OCI-LY1 (cell line): ENCODE data around the gene SYNDIG1.

Experiments
- H2AFZ ChIP-seq: fragments of 200-600 bp; sonication (generic), shearing (Covaris generic); 2 replicates; pipeline ENCODE4 v1.6.0; 2014; ENCODE audit warnings: antibody characterized with exemption, mild to moderate bottlenecking, low read length
- H3F3A ChIP-seq: fragments of 200-600 bp; sonication (generic), shearing (Covaris generic); 2 replicates; pipeline ENCODE4 v1.6.0; 2014; ENCODE audit warnings: mild to moderate bottlenecking, antibody characterized with exemption, low read length, moderate library complexity; ENCODE audit not compliant: insufficient read depth
- H3K27ac ChIP-seq: fragments of 200-600 bp; sonication (generic); 2 replicates; pipeline ENCODE4 v1.5.1; 2014; ENCODE audit warnings: low read length, mixed run types, mild to moderate bottlenecking, low read depth; ENCODE audit not compliant: poor library complexity, severe bottlenecking
- H3K27me3 ChIP-seq: fragments of 200-600 bp; sonication (generic); 2 replicates; pipeline ENCODE4 v1.6.0; 2014; ENCODE audit warnings: antibody characterized with exemption, mild to moderate bottlenecking, low read length, moderate library complexity; ENCODE audit not compliant: insufficient read depth
- H3K36me3 ChIP-seq: fragments of 200-600 bp; sonication (generic); 2 replicates; pipeline ENCODE4 v1.6.1; 2014; ENCODE audit warnings: mild to moderate bottlenecking, antibody characterized with exemption, low read length, moderate library complexity, mixed read lengths; ENCODE audit not compliant: insufficient read depth
- H3K4me1 ChIP-seq: fragments of 200-600 bp; sonication (generic); 2 replicates; pipeline ENCODE4 v1.5.1; 2014; ENCODE audit warnings: mild to moderate bottlenecking, low read length, moderate library complexity; ENCODE audit not compliant: insufficient read depth, severe bottlenecking
- H3K4me2 ChIP-seq: fragments of 200-600 bp; sonication (generic), shearing (Covaris generic); 2 replicates; pipeline ENCODE4 v1.6.1; 2014; ENCODE audit warnings: low read length
- H3K4me3 ChIP-seq: fragments of 200-600 bp; sonication (generic); 2 replicates; pipeline ENCODE4 v1.5.1; 2014; ENCODE audit warnings: low read length, low read depth, mild to moderate bottlenecking, mixed read lengths; ENCODE audit not compliant: poor library complexity, severe bottlenecking
- H3K79me2 ChIP-seq: fragments of 200-600 bp; shearing (Covaris generic); 2 replicates; pipeline ENCODE4 v1.6.1; 2016; ENCODE audit warnings: mixed run types, low read length, mixed read lengths; ENCODE audit not compliant: insufficient read depth
- H3K9ac ChIP-seq: fragments of 200-600 bp; sonication (generic), shearing (Covaris generic); 2 replicates; pipeline ENCODE4 v1.6.1; 2014; ENCODE audit warnings: mild to moderate bottlenecking, low read length, mixed read lengths
- H3K9me2 ChIP-seq: fragments of 200-600 bp; sonication (generic), shearing (Covaris generic); 2 replicates; pipeline ENCODE4 v1.6.1; 2014; ENCODE audit warnings: low read depth, mild to moderate bottlenecking, low read length, mixed read lengths
- H3K9me3 ChIP-seq: fragments of 200-600 bp; shearing (Covaris generic); 2 replicates; pipeline ENCODE4 v1.6.1; 2014; ENCODE audit warnings: low read length, mixed read lengths
- H4K20me1 ChIP-seq: fragments of 200-600 bp; sonication (generic), shearing (Covaris generic); 2 replicates; pipeline ENCODE4 v1.6.0; 2016; ENCODE audit warnings: mild to moderate bottlenecking, low read length; ENCODE audit not compliant: insufficient read depth
- EZH2 ChIP-seq: fragments of 200-600 bp; sonication (generic), shearing (Covaris generic); IDR thresholded peaks from 2 replicates; pipeline ENCODE4 v1.8.0; 2017; ENCODE audit warnings: borderline replicate concordance, mixed run types, mild to moderate bottlenecking, antibody characterized with exemption, low read length, moderate library complexity, mixed read lengths
- TF ChIP-seq, protein P1 (sequence below): fragments of 200-600 bp; sonication (generic), shearing (Covaris generic); IDR thresholded peaks from 2 replicates; pipeline ENCODE4 v1.5.1; 2017; ENCODE audit warnings: mild to moderate bottlenecking, antibody characterized with exemption, low read length, moderate library complexity, mixed read lengths

The SYNDIG1 gene

DNA sequence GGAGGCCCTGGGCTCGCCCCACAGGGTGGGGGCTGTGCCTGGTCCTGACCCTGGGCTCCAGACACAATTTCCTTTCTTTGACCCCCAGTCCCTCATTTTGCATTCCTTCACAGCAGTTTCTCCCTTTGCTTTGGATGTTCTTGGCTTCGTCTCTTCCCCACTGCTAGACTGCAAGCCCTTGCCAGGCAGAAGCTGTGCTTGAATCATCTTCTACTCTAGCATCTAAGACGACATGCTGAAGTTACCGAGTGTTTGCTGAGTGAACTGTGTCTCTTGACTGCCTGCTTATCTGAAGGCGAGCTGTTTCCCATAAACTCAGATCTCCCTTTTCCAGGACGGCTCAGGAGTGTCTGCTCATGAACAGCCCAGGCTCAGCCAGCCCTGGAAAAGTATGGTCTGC, 14.3 kb upstream of the SYNDIG1 start:
- Histone ChIP-seq H3K4me3 (no peak overlapping the region), H3K27me3 (no peaks in the 10 kb centered on the region), H3K4me1 (no peaks in the 10 kb centered on the region), H3K9ac (no peak overlapping the region), H3F3A (no peaks in the 10 kb centered on the region), H3K27ac (no peak overlapping the region), H3K9me2 (no peaks in the 10 kb centered on the region), H4K20me1 (no peaks in the 10 kb centered on the region), H3K36me3 (no peaks in the 10 kb centered on the region), H2AFZ (no peak overlapping the region), H3K4me2 (no peak overlapping the region), H3K9me3 (no peaks in the 10 kb centered on the region), H3K79me2 (no peaks in the 10 kb centered on the region)
- TF ChIP-seq, protein P1, sequence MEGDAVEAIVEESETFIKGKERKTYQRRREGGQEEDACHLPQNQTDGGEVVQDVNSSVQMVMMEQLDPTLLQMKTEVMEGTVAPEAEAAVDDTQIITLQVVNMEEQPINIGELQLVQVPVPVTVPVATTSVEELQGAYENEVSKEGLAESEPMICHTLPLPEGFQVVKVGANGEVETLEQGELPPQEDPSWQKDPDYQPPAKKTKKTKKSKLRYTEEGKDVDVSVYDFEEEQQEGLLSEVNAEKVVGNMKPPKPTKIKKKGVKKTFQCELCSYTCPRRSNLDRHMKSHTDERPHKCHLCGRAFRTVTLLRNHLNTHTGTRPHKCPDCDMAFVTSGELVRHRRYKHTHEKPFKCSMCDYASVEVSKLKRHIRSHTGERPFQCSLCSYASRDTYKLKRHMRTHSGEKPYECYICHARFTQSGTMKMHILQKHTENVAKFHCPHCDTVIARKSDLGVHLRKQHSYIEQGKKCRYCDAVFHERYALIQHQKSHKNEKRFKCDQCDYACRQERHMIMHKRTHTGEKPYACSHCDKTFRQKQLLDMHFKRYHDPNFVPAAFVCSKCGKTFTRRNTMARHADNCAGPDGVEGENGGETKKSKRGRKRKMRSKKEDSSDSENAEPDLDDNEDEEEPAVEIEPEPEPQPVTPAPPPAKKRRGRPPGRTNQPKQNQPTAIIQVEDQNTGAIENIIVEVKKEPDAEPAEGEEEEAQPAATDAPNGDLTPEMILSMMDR = no peak
- no peak for TF ChIP-seq EZH2

DNA sequence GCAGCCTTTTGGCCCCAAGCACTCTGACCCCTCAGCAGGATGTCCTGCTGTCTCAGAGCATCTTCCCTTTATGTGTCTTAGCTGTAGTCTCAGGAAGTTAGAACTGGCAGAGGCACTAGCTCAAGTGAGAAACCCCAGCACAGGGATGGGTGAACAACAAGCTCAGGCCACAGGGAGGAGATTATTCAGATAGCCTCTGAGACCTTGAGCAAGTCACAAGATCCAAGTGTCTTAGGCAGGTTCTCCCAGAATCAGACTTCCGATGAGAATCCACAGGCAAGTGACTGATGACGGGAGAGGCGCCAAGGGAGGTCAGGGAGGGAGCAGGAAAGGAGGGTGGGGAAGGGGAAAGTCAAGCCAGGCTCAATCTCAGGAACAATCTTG, 13.0 kb upstream of the SYNDIG1 start:
- Histone ChIP-seq H3K27me3 (no peaks in the 10 kb centered on the region), H3K4me3 (no peak overlapping the region), H3K4me1 (no peaks in the 10 kb centered on the region), H2AFZ (no peak overlapping the region), H3F3A (no peaks in the 10 kb centered on the region), H3K27ac (no peak overlapping the region), H3K9ac (no peak overlapping the region), H3K4me2 (no peak overlapping the region), H3K9me2 (no peaks in the 10 kb centered on the region), H4K20me1 (no peaks in the 10 kb centered on the region), H3K36me3 (no peaks in the 10 kb centered on the region), H3K79me2 (no peaks in the 10 kb centered on the region), H3K9me3 (no peaks in the 10 kb centered on the region)
- no peak for TF ChIP-seq EZH2
- TF ChIP-seq, protein P1 = no peak

DNA sequence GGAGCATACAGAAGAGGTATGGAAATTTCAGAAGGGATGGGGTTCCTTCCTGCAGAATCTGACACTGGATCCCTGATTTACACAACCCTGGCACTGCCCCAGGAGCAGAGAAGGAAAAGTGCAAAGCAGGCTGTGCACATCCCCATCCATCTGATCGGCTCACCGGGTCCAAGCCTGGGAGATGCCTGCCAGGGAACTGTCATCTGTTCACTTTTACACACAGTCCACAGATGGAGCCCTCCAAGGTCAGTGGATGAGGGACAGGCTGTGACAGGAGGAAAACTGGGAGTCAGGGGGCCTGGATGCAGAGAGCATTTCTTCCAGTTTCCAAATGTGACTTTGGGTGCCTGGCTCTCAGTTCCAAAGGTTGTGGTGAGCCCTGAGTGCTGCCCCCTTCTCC, 11.0 kb upstream of the SYNDIG1 start:
- Histone ChIP-seq H3K4me3 (no peak overlapping the region), H3K9me2 (no peaks in the 10 kb centered on the region), H3K4me2 (no peak overlapping the region)

More for the DNA sequence above, 11.0 kb upstream of the SYNDIG1 start:
- Histone ChIP-seq H2AFZ (no peak overlapping the region), H3K4me1 (no peaks in the 10 kb centered on the region), H3K27ac (no peak overlapping the region), H3K9ac (no peak overlapping the region), H3K9me3 (no peaks in the 10 kb centered on the region), H4K20me1 (no peaks in the 10 kb centered on the region), H3K79me2 (no peaks in the 10 kb centered on the region), H3F3A (no peaks in the 10 kb centered on the region), H3K27me3 (no peaks in the 10 kb centered on the region), H3K36me3 (no peaks in the 10 kb centered on the region)
- TF ChIP-seq EZH2 = no peak
- TF ChIP-seq, protein P1 = no peak
